Neural cell (in vitro differentiated cells): ENCODE data around the gene ZCCHC18. TPM values are rescaled to one million over a fixed set of nuclear protein-coding genes. Genes with fewer than 3 reads are reported as not detected.

ENCODE experiments used
- H2AFZ ChIP-seq: fragments of 200-600, 300-800 bp; sonication (generic), shearing (Covaris generic); 2 replicates; pipeline ENCODE4 v1.6.0; 2014; ENCODE audit warnings: low read depth, mild to moderate bottlenecking, antibody characterized with exemption, low read length, moderate library complexity
- H3F3A ChIP-seq: fragments of 200-600 bp; shearing (Covaris generic); 2 replicates; pipeline ENCODE4 v1.6.1; 2016; ENCODE audit warnings: mild to moderate bottlenecking, moderate library complexity, mixed read lengths, antibody characterized with exemption, low read length; ENCODE audit not compliant: insufficient read depth, poor library complexity, severe bottlenecking
- H3K27ac ChIP-seq: fragments of 200-600, 300-800 bp; sonication (generic), shearing (Covaris generic); 2 replicates; pipeline ENCODE4 v1.5.1; 2014; ENCODE audit warnings: mild to moderate bottlenecking, low read length, moderate library complexity
- H3K27me3 ChIP-seq: fragments of 300-800, 200-600 bp; sonication (generic), shearing (Covaris generic); 2 replicates; pipeline ENCODE4 v1.6.0; 2014; ENCODE audit warnings: mild to moderate bottlenecking, low read depth, low read length, moderate library complexity; ENCODE audit not compliant: insufficient read depth
- H3K36me3 ChIP-seq: fragments of 300-800, 200-600 bp; sonication (generic), shearing (Covaris generic); 2 replicates; pipeline ENCODE4 v1.5.1; 2014; ENCODE audit warnings: mild to moderate bottlenecking, antibody characterized with exemption, low read length, moderate library complexity; ENCODE audit not compliant: insufficient read depth
- H3K4me2 ChIP-seq: fragments of 300-800, 200-600 bp; sonication (generic), shearing (Covaris generic); 2 replicates; pipeline ENCODE4 v1.6.0; 2014; ENCODE audit warnings: mild to moderate bottlenecking, low read length
- H3K4me3 ChIP-seq: fragments of 300-800, 200-600 bp; sonication (generic), shearing (Covaris generic); 2 replicates; pipeline ENCODE4 v1.5.1; 2014; ENCODE audit warnings: mild to moderate bottlenecking, low read length, moderate library complexity
- H3K79me2 ChIP-seq: fragments of 200-600 bp; shearing (Covaris generic); replicated peaks from 2 replicates; pipeline ENCODE4 v1.6.0; 2014; ENCODE audit warnings: mild to moderate bottlenecking, low read length, moderate library complexity; ENCODE audit not compliant: insufficient read depth
- H3K9ac ChIP-seq: fragments of 300-800, 200-600 bp; sonication (generic), shearing (Covaris generic); 2 replicates; pipeline ENCODE4 v1.6.1; 2016; ENCODE audit warnings: mild to moderate bottlenecking, low read length, mixed read lengths
- H3K9me2 ChIP-seq: fragments of 200-600 bp; shearing (Covaris generic); 2 replicates; pipeline ENCODE4 v1.6.1; 2016; ENCODE audit warnings: mild to moderate bottlenecking, low read length, mixed read lengths; ENCODE audit not compliant: insufficient read depth
- H3K9me3 ChIP-seq: fragments of 200-600, 300-800 bp; sonication (generic), shearing (Covaris generic); 2 replicates; pipeline ENCODE4 v1.6.1; 2016; ENCODE audit warnings: mild to moderate bottlenecking, mixed run types, low read length, moderate library complexity, mixed read lengths
- H4K20me1 ChIP-seq: fragments of 200-600 bp; shearing (Covaris generic); 2 replicates; pipeline ENCODE4 v1.6.1; 2016; ENCODE audit warnings: mild to moderate bottlenecking, mixed run types; ENCODE audit not compliant: insufficient read depth
- EP300 ChIP-seq: fragments of 450-650 bp; conservative IDR thresholded peaks from 2 replicates; pipeline ENCODE4 v1.6.1; 2014; ENCODE audit warnings: antibody characterized with exemption, mild to moderate bottlenecking, moderate library complexity; ENCODE audit not compliant: poor library complexity, severe bottlenecking
- EZH2 ChIP-seq: fragments of 200-600, 300-800 bp; shearing (Covaris generic), sonication (generic); IDR thresholded peaks from 2 replicates; pipeline ENCODE4 v1.6.1; 2014; ENCODE audit warnings: antibody characterized with exemption, low read length, borderline replicate concordance, mild to moderate bottlenecking; ENCODE audit not compliant: insufficient read depth, poor library complexity, severe bottlenecking
- MXI1 ChIP-seq: fragments of 450-650 bp; conservative IDR thresholded peaks from 2 replicates; pipeline ENCODE4 v1.6.1; 2014; ENCODE audit warnings: antibody characterized with exemption, mild to moderate bottlenecking; ENCODE audit not compliant: poor library complexity, severe bottlenecking
- POLR2AphosphoS5 ChIP-seq: IDR thresholded peaks from 2 replicates; pipeline ENCODE4 v1.6.1; 2012
- RAD21 ChIP-seq: fragments of 450-650 bp; conservative IDR thresholded peaks from 2 replicates; pipeline ENCODE4 v1.6.1; 2014; ENCODE audit warnings: antibody characterized with exemption, mild to moderate bottlenecking, moderate library complexity
- SMC3 ChIP-seq: fragments of 450-650 bp; conservative IDR thresholded peaks from 2 replicates; pipeline ENCODE4 v1.6.1; 2014; ENCODE audit warnings: antibody characterized with exemption, mild to moderate bottlenecking, moderate library complexity; ENCODE audit not compliant: poor library complexity
- TAF1 ChIP-seq: IDR thresholded peaks from 2 replicates; pipeline ENCODE4 v1.6.1; 2012; ENCODE audit warnings: low read depth
- polyA plus RNA-seq: library from polyadenylated mRNA; depleted of rRNA; stranded (reverse); fragments of >200 nt; gene quantifications from 2 replicates; pipeline ENCODE4 v1.2.3, GENCODE V29; 2014
- TF ChIP-seq, protein P1 (sequence below): IDR thresholded peaks from 2 replicates; pipeline ENCODE4 v1.6.1; 2012; ENCODE audit warnings: borderline replicate concordance
- TF ChIP-seq, protein P2 (sequence below): fragments of 450-650 bp; IDR thresholded peaks from 2 replicates; pipeline ENCODE4 v1.5.1; 2014; ENCODE audit warnings: antibody characterized with exemption, mild to moderate bottlenecking, moderate library complexity; ENCODE audit not compliant: poor library complexity, severe bottlenecking

ZCCHC18 gene
- polyA plus RNA-seq, 1 donor from 2014 or later, result 70.0 TPM

DNA sequence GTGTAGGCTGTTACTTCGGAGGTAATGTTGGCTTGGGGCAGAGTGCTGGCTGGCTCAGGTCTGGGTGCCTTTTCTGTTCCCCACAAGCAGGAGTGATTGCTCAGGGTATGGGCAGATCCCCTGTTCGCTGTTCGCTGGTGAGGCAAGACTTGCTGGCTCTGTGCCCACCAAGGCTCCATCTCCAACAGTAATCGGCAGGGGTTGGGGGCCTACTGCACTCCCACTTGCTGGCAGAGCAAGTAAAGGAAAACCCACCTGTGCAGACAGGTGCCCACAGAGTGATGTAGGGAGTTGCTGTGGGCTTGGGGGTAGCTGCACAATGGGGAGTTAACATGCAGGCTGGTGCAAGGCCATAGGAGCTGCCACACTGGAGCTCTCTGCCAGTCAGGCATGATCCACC, 28.3 kb upstream of the ZCCHC18 start:
- H3K9me3 ChIP-seq, result no peaks in the 10 kb centered on the region
- H3K27me3 ChIP-seq, result no peaks in the 10 kb centered on the region
- no peaks in the 10 kb centered on the region for H3K79me2 ChIP-seq
- H3K4me3 ChIP-seq, result no peak overlapping the region
- no peak overlapping the region for H3K9ac ChIP-seq
- TF ChIP-seq POLR2AphosphoS5, result no peak
- no peak for TF ChIP-seq TAF1
- no peak for TF ChIP-seq RAD21
- TF ChIP-seq SMC3, result no peak
- TF ChIP-seq, protein P1, sequence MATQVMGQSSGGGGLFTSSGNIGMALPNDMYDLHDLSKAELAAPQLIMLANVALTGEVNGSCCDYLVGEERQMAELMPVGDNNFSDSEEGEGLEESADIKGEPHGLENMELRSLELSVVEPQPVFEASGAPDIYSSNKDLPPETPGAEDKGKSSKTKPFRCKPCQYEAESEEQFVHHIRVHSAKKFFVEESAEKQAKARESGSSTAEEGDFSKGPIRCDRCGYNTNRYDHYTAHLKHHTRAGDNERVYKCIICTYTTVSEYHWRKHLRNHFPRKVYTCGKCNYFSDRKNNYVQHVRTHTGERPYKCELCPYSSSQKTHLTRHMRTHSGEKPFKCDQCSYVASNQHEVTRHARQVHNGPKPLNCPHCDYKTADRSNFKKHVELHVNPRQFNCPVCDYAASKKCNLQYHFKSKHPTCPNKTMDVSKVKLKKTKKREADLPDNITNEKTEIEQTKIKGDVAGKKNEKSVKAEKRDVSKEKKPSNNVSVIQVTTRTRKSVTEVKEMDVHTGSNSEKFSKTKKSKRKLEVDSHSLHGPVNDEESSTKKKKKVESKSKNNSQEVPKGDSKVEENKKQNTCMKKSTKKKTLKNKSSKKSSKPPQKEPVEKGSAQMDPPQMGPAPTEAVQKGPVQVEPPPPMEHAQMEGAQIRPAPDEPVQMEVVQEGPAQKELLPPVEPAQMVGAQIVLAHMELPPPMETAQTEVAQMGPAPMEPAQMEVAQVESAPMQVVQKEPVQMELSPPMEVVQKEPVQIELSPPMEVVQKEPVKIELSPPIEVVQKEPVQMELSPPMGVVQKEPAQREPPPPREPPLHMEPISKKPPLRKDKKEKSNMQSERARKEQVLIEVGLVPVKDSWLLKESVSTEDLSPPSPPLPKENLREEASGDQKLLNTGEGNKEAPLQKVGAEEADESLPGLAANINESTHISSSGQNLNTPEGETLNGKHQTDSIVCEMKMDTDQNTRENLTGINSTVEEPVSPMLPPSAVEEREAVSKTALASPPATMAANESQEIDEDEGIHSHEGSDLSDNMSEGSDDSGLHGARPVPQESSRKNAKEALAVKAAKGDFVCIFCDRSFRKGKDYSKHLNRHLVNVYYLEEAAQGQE, result no peak
- TF ChIP-seq, protein P2, sequence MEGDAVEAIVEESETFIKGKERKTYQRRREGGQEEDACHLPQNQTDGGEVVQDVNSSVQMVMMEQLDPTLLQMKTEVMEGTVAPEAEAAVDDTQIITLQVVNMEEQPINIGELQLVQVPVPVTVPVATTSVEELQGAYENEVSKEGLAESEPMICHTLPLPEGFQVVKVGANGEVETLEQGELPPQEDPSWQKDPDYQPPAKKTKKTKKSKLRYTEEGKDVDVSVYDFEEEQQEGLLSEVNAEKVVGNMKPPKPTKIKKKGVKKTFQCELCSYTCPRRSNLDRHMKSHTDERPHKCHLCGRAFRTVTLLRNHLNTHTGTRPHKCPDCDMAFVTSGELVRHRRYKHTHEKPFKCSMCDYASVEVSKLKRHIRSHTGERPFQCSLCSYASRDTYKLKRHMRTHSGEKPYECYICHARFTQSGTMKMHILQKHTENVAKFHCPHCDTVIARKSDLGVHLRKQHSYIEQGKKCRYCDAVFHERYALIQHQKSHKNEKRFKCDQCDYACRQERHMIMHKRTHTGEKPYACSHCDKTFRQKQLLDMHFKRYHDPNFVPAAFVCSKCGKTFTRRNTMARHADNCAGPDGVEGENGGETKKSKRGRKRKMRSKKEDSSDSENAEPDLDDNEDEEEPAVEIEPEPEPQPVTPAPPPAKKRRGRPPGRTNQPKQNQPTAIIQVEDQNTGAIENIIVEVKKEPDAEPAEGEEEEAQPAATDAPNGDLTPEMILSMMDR, result no peak
- TF ChIP-seq EZH2, result no peak
- TF ChIP-seq EP300, result no peak
- no peak for TF ChIP-seq MXI1
- H3K27ac ChIP-seq, result no peak overlapping the region
- H3F3A ChIP-seq, result no peaks in the 10 kb centered on the region
- no peaks in the 10 kb centered on the region for H4K20me1 ChIP-seq
- no peaks in the 10 kb centered on the region for H3K9me2 ChIP-seq
- H3K4me2 ChIP-seq, result no peak overlapping the region
- H2AFZ ChIP-seq, result no peak overlapping the region
- H3K36me3 ChIP-seq, result no peaks in the 10 kb centered on the region

DNA sequence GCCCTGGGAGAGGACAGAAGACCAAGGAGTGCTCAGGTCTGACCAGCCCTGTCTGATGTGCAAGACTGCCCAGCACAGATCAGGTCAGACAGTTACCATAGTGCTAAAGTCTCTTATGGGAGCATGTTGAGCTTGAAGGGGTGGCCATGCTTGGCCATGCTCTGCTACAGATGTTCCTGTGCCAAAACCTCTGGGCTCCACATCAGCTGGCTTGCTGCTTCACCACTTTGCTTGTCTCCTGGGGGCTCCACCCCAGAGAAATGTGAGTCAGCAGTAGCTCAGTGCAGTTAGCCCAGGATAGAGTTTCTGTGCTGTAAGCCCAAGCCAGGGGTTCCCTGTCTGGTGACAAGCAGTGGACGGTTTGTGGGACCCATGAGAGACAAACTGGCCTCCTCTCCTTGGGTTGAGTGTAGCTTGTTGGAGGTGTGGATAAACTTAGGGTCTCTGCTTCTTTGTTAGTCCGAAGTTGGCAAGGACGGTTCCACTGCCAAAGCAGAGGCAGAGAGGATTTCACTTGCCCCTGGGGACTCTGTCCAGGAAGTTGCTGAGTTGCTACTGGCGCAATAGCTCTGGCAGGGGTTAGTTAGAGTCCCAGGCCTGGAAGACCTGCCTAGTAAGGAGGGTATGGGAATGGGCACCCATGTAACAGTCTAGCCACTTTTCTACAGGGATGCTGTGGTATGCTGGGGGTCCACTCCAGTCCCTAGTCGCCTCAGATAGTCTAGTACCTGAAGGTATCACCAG, 27.6 kb upstream of the ZCCHC18 start:
- no peaks in the 10 kb centered on the region for H3K9me2 ChIP-seq
- H3K9me3 ChIP-seq, result no peaks in the 10 kb centered on the region
- no peak overlapping the region for H3K4me2 ChIP-seq
- no peak overlapping the region for H3K27ac ChIP-seq
- no peak overlapping the region for H3K9ac ChIP-seq
- no peaks in the 10 kb centered on the region for H4K20me1 ChIP-seq
- no peak overlapping the region for H3K4me3 ChIP-seq
- H3K36me3 ChIP-seq, result no peaks in the 10 kb centered on the region
- no peak overlapping the region for H2AFZ ChIP-seq
- no peaks in the 10 kb centered on the region for H3K27me3 ChIP-seq
- TF ChIP-seq SMC3, result no peak
- TF ChIP-seq EP300, result no peak
- no peaks in the 10 kb centered on the region for H3K79me2 ChIP-seq
- no peaks in the 10 kb centered on the region for H3F3A ChIP-seq

DNA sequence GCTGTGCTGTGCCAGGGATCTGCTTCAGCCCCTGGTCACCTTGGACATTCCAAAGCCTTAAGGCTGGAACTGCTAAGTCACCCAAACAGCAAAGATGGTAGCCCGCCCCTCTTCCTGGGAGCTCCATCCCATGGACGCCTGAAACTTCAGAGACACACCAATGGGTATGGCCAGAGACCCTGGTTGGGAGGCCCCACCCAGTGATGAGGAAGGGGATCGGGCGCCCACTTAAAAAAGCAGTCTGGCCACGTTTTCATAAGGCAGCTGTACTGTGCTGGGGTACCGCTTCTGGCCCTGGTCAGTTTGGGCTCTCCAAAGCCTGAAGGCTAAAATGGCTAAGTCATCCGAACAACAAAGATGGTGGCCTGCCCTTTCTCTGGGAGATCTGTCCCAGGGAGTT, 26.8 kb upstream of the ZCCHC18 start:
- Histone ChIP-seq H3K9me3 (no peaks in the 10 kb centered on the region), H4K20me1 (no peaks in the 10 kb centered on the region), H2AFZ (no peak overlapping the region), H3K9ac (no peak overlapping the region), H3F3A (no peaks in the 10 kb centered on the region), H3K4me3 (no peak overlapping the region), H3K36me3 (no peaks in the 10 kb centered on the region), H3K79me2 (no peaks in the 10 kb centered on the region), H3K27ac (no peak overlapping the region), H3K9me2 (no peaks in the 10 kb centered on the region), H3K27me3 (no peaks in the 10 kb centered on the region), H3K4me2 (no peak overlapping the region)
- no peak for TF ChIP-seq MXI1
- no peak for TF ChIP-seq POLR2AphosphoS5
- TF ChIP-seq, protein P2, result no peak
- no peak for TF ChIP-seq EZH2
- TF ChIP-seq EP300, result no peak
- no peak for TF ChIP-seq RAD21
